IMR-90 (cell line): Measurements from ENCODE around the gene PLXNB1. TPM values are rescaled to one million over a fixed set of nuclear protein-coding genes. Genes with fewer than 3 reads are reported as not detected.

ENCODE experiments used
- ATAC-seq: fragments of 200-7000 bp; cut with Tn5 transposase; 2 replicates; pipeline ENCODE4 v1.9.1; 2020; ENCODE audit warnings: low read depth, mild to moderate bottlenecking, moderate library complexity
- BruUV-seq: library from RNA; stranded (reverse); fragments of 400-500 nt; replicated peaks from 2 replicates; lab custom pipeline; 2021; lab: Mats Ljungman, UMichigan
- CTCF ChIA-PET: fragments of 300-600 bp; formaldehyde crosslinking; extraction: SDS; loops from one replicate; lab custom pipeline; 2021; ENCODE audit warnings: antibody characterized with exemption; lab: Yijun Ruan, JAX
- POLR2A ChIA-PET: fragments of 300-600 bp; sonication (Branson Sonifier 250); formaldehyde crosslinking; loops from one replicate; lab custom pipeline; 2022; ENCODE audit warnings: antibody characterized with exemption; ENCODE audit not compliant: unreplicated experiment; lab: Charles Lee
- DNase-seq: peaks from one replicate; pipeline ENCODE4 v3.0.0; 2013
- H2AFZ ChIP-seq: replicated peaks from 2 replicates; pipeline ENCODE3; 2013; ENCODE audit warnings: low read length, mild to moderate bottlenecking; ENCODE audit not compliant: poor library complexity
- H2AK5ac ChIP-seq: 2 replicates; pipeline ENCODE4 v1.6.1; 2013; ENCODE audit warnings: low read depth, low read length, inconsistent platforms
- H2AK9ac ChIP-seq: replicated peaks from 2 replicates; pipeline ENCODE3; 2013; ENCODE audit warnings: mild to moderate bottlenecking, low read depth, low read length, moderate library complexity; ENCODE audit not compliant: poor library complexity
- H2BK120ac ChIP-seq: 2 replicates; pipeline ENCODE4 v1.6.1; 2013; ENCODE audit warnings: low read depth, low read length, inconsistent platforms
- H2BK15ac ChIP-seq: 3 replicates; pipeline ENCODE4 v1.6.1; 2013; ENCODE audit warnings: low read depth, low read length, inconsistent platforms
- H2BK20ac ChIP-seq: 2 replicates; pipeline ENCODE4 v1.6.1; 2013; ENCODE audit warnings: low read depth, mild to moderate bottlenecking, inconsistent platforms, low read length, moderate library complexity
- H2BK5ac ChIP-seq: 2 replicates; pipeline ENCODE4 v1.6.1; 2013; ENCODE audit warnings: mild to moderate bottlenecking, low read depth, low read length, inconsistent platforms; ENCODE audit not compliant: poor library complexity, severe bottlenecking
- H3K14ac ChIP-seq: replicated peaks from 2 replicates; pipeline ENCODE4 v1.6.1; 2013; ENCODE audit warnings: low read depth, low read length, inconsistent platforms
- H3K18ac ChIP-seq: 2 replicates; pipeline ENCODE4 v1.6.1; 2013; ENCODE audit warnings: low read depth, low read length, control low read depth
- H3K23ac ChIP-seq: 2 replicates; pipeline ENCODE4 v1.6.1; 2013; ENCODE audit warnings: low read depth, low read length, inconsistent platforms
- H3K27ac ChIP-seq: 2 replicates; pipeline ENCODE4 v1.5.1; 2013; ENCODE audit warnings: mild to moderate bottlenecking, control low read depth, low read length; ENCODE audit not compliant: insufficient read depth
- H3K27me3 ChIP-seq: 2 replicates; pipeline ENCODE4 v1.6.1; 2013; ENCODE audit warnings: low read length; ENCODE audit not compliant: control insufficient read depth, insufficient read depth
- H3K36me3 ChIP-seq: 2 replicates; pipeline ENCODE4 v1.6.1; 2013; ENCODE audit warnings: low read length, mixed read lengths; ENCODE audit not compliant: control insufficient read depth, insufficient read depth
- H3K4ac ChIP-seq: 2 replicates; pipeline ENCODE4 v1.6.1; 2013; ENCODE audit warnings: low read depth, low read length, inconsistent platforms
- H3K4me1 ChIP-seq: 2 replicates; pipeline ENCODE4 v1.6.1; 2013; ENCODE audit warnings: low read length, mixed read lengths; ENCODE audit not compliant: control insufficient read depth, insufficient read depth
- H3K4me2 ChIP-seq: 2 replicates; pipeline ENCODE4 v1.6.1; 2013; ENCODE audit warnings: low read depth, mild to moderate bottlenecking, control low read depth, low read length, moderate library complexity
- H3K4me3 ChIP-seq: 2 replicates; pipeline ENCODE4 v1.5.1; 2013; ENCODE audit warnings: low read depth, mild to moderate bottlenecking, control low read depth, low read length, moderate library complexity; ENCODE audit not compliant: insufficient read depth
- H3K56ac ChIP-seq: 2 replicates; pipeline ENCODE4 v1.6.1; 2013; ENCODE audit warnings: low read length, inconsistent platforms; ENCODE audit not compliant: insufficient read depth; ENCODE audit errors: extremely low read depth
- H3K79me1 ChIP-seq, 2 experiments: 2 replicates each; pipeline ENCODE4 v1.6.1; 2013; ENCODE audit warnings: low read length in 2 of 2, inconsistent platforms in 1 of 2, low read depth in 1 of 2
- H3K9ac ChIP-seq: 2 replicates; pipeline ENCODE4 v1.6.1; 2013; ENCODE audit warnings: low read depth, low read length, control low read depth
- H3K9me1 ChIP-seq: 2 replicates; pipeline ENCODE4 v1.6.1; 2013; ENCODE audit warnings: low read length, inconsistent platforms; ENCODE audit not compliant: insufficient read depth
- H3K9me3 ChIP-seq: 2 replicates; pipeline ENCODE4 v1.6.1; 2013; ENCODE audit warnings: low read length; ENCODE audit not compliant: control insufficient read depth, insufficient read depth
- H4K20me1 ChIP-seq: 2 replicates; pipeline ENCODE4 v1.6.1; 2013; ENCODE audit warnings: low read length, inconsistent platforms; ENCODE audit not compliant: insufficient read depth
- H4K5ac ChIP-seq: 2 replicates; pipeline ENCODE4 v1.6.1; 2013; ENCODE audit warnings: mild to moderate bottlenecking, low read depth, low read length, control low read depth
- H4K8ac ChIP-seq, 2 experiments: 2 replicates each; pipeline ENCODE4 v1.6.1; 2013; ENCODE audit warnings: low read depth in 2 of 2, low read length in 2 of 2, control low read depth in 1 of 2, inconsistent platforms in 1 of 2
- H4K91ac ChIP-seq: 2 replicates; pipeline ENCODE4 v1.6.1; 2013; ENCODE audit warnings: low read depth, low read length, inconsistent platforms; ENCODE audit not compliant: insufficient read depth
- BHLHE40 ChIP-seq: fragments of 150-350 bp; IDR thresholded peaks from 2 replicates; pipeline ENCODE4 v1.6.1; 2016; ENCODE audit warnings: mild to moderate bottlenecking, low read depth, low read length
- CEBPB ChIP-seq: IDR thresholded peaks from 2 replicates; pipeline ENCODE4 v1.6.1; 2012; ENCODE audit warnings: low read depth, low read length, improper control_type of control experiment
- CHD1 ChIP-seq: IDR thresholded peaks from 2 replicates; pipeline ENCODE4 v1.6.1; 2012; ENCODE audit warnings: low read depth, low read length, improper control_type of control experiment
- CTCF ChIP-seq: conservative IDR thresholded peaks from 2 replicates; pipeline ENCODE4 v1.5.1; 2012; ENCODE audit warnings: mild to moderate bottlenecking, low read depth, low read length, improper control_type of control experiment
- ELK1 ChIP-seq: fragments of 150-350 bp; IDR thresholded peaks from 2 replicates; pipeline ENCODE4 v1.6.1; 2016; ENCODE audit warnings: low read depth, mild to moderate bottlenecking, low read length, moderate library complexity, borderline replicate concordance
- FOS ChIP-seq: fragments of 150-350 bp; IDR thresholded peaks from 2 replicates; pipeline ENCODE4 v1.6.1; 2016; ENCODE audit warnings: low read depth, low read length
- MAFK ChIP-seq: IDR thresholded peaks from 2 replicates; pipeline ENCODE4 v1.6.1; 2012; ENCODE audit warnings: low read depth, low read length, improper control_type of control experiment
- MAZ ChIP-seq: IDR thresholded peaks from 2 replicates; pipeline ENCODE4 v1.6.1; 2012; ENCODE audit warnings: low read depth, mild to moderate bottlenecking, low read length, improper control_type of control experiment, moderate library complexity, borderline replicate concordance
- MXI1 ChIP-seq: IDR thresholded peaks from 2 replicates; pipeline ENCODE4 v1.6.1; 2012; ENCODE audit warnings: low read depth, mild to moderate bottlenecking, low read length, moderate library complexity, borderline replicate concordance
- NFE2L2 ChIP-seq: fragments of 150-350 bp; IDR thresholded peaks from 2 replicates; pipeline ENCODE4 v1.6.1; 2016; ENCODE audit warnings: low read depth, mild to moderate bottlenecking, low read length
- POLR2A ChIP-seq: IDR thresholded peaks from 2 replicates; pipeline ENCODE4 v1.6.1; 2012; ENCODE audit warnings: mild to moderate bottlenecking, low read depth, low read length
- RAD21 ChIP-seq: IDR thresholded peaks from 2 replicates; pipeline ENCODE4 v1.6.1; 2012; ENCODE audit warnings: low read length, improper control_type of control experiment
- RCOR1 ChIP-seq: IDR thresholded peaks from 2 replicates; pipeline ENCODE4 v1.6.1; 2012; ENCODE audit warnings: mild to moderate bottlenecking, low read length, improper control_type of control experiment; ENCODE audit not compliant: insufficient replicate concordance
- RFX5 ChIP-seq: IDR thresholded peaks from 2 replicates; pipeline ENCODE4 v1.8.0; 2012; ENCODE audit warnings: low read depth, mild to moderate bottlenecking, low read length, moderate library complexity
- SMC3 ChIP-seq: fragments of 150-350 bp; IDR thresholded peaks from 2 replicates; pipeline ENCODE4 v1.6.1; 2016; ENCODE audit warnings: low read depth, mild to moderate bottlenecking, antibody characterized with exemption, low read length, moderate library complexity
- USF2 ChIP-seq: fragments of 150-350 bp; IDR thresholded peaks from 2 replicates; pipeline ENCODE4 v1.6.1; 2017; ENCODE audit warnings: mild to moderate bottlenecking, antibody characterized with exemption, low read length, low read depth
- WGBS, 2 experiments: methylation state at CpG; one replicate each; pipeline versions ENCODE4 v1.1.5 to v1.1.7; 2013; ENCODE audit warnings: missing lambda C conversion rate in 2 of 2; ENCODE audit not compliant: insufficient read length in 1 of 2; ENCODE audit errors: extremely low coverage in 2 of 2; 5-methylcytosine and 5-hydroxymethylcytosine counted together
- dilution Hi-C: fragments of 300-500 bp; cut with HindIII; formaldehyde crosslinking; loops from one replicate; pipeline ENCODE4 v1.14.3; 2018; ENCODE audit warnings: low sequenced_read_pairs; ENCODE audit not compliant: unreplicated experiment
- in situ Hi-C: fragments of 300-500 bp; cut with MboI; formaldehyde crosslinking; loops from 3 replicates; pipeline ENCODE4 v1.14.3; 2019; ENCODE audit warnings: low sequenced_read_pairs, inconsistent platforms, mixed read lengths
- intact Hi-C: fragments of 100-400 bp; cut with micrococcal nuclease; formaldehyde crosslinking; loops from 2 replicates; pipeline ENCODE4 v1.10.0; 2022
- polyA plus RNA-seq, 3 experiments: library from polyadenylated mRNA; depleted of rRNA; stranded (reverse); fragments of >200 nt; gene quantifications; 2 replicates each; pipeline ENCODE4 v1.2.3, GENCODE V29; 2012; ENCODE audit warnings: low replicate concordance in 1 of 3
- total RNA-seq: library from RNA; depleted of rRNA; stranded (reverse); fragments of >200 nt; gene quantifications from 2 replicates; pipeline ENCODE4 v1.2.3, GENCODE V29; 2012

Gene PLXNB1
- total and polyA plus RNA-seq, 2 of the 4 experiments (the other 2 are of a cell fraction) = 5.2 to 25.3 TPM

- Histone ChIP-seq H3K27ac (0 out of 2 replicates have a peak overlapping the region, but pooled peaks have one; percentile 12), H3K27me3 (no peaks in the 10 kb centered on the region), H3K9me1 (peaks cover 16% of the 10 kb centered on the region), H2BK15ac (no peak overlapping the region), H3K36me3 (peaks cover 10% of the 10 kb centered on the region; the same call in 1 of the 2 replicates), H3K9me3 (no peaks in the 10 kb centered on the region), H4K20me1 (peaks cover 30% of the 10 kb centered on the region), H3K14ac (no peak overlapping the region), H2AK5ac (peak overlapping the region; percentile 63), H4K5ac (no peak overlapping the region), H2AFZ (no peak overlapping the region), H4K91ac (no peak overlapping the region), H3K18ac (no peak overlapping the region), H2BK5ac (no peak overlapping the region), H3K4me1 (peaks cover 29% of the 10 kb centered on the region), H2BK120ac (no peak overlapping the region), H3K23ac (peak overlapping the region; percentile 79; the same call in 1 of the 2 replicates), H2AK9ac (no peak overlapping the region), H3K79me1 (peaks cover 25 to 68% of the 10 kb centered on the region in 2 experiments; a peak in 3 of 4 replicates), H3K4me2 (no peak overlapping the region; the same call in 1 of the 2 replicates), H3K4me3 (no peak overlapping the region), H3K4ac (no peak overlapping the region; the same call in 1 of the 2 replicates), H2BK20ac (no peak overlapping the region; the same call in 1 of the 2 replicates), H3K56ac (no peak overlapping the region), H4K8ac (no peak overlapping the region), H3K9ac (no peak overlapping the region)
- 10% methylated on average over 2 of the region's 13 CpGs; no CpG with 5 or more reads in 1 of the 2 experiments for WGBS, 2 experiments
- intact Hi-C loops = no loop called here
- TF ChIP-seq FOS (no peak), CEBPB (no peak), RFX5 (no peak), MAZ (no peak), MXI1 (no peak), RAD21 (no peak), POLR2A (no peak), CTCF (no peak), BHLHE40 (no peak), ELK1 (no peak), MAFK (no peak), CHD1 (no peak), NFE2L2 (no peak), RCOR1 (no peak), SMC3 (no peak), USF2 (no peak)
- BruUV-seq = no TSS peak
- no peak for ATAC-seq
- POLR2A ChIA-PET = no interaction called here
- in situ Hi-C loops = no loop called here
- dilution Hi-C loops = no loop called here
- DNase-seq = no peak
- CTCF ChIA-PET = interaction anchor here (1.9 kb wide), 1 partner anchor 11 kb away, joined by 4 read pairs; no protein-coding TSS in a partner anchor
Measured at GRCh38 chr3:48425281-48425812, 4.5 kb downstream of the PLXNB1 start.
